LNCAP (cell line): ENCODE measurements around the gene CDCP1.

ENCODE experiments used
- TF ChIP-seq, protein P1 (sequence below): fragments of 450-650 bp; IDR thresholded peaks from 2 replicates; pipeline ENCODE4 v1.5.1; 2017; ENCODE audit warnings: mild to moderate bottlenecking

CDCP1 gene

DNA sequence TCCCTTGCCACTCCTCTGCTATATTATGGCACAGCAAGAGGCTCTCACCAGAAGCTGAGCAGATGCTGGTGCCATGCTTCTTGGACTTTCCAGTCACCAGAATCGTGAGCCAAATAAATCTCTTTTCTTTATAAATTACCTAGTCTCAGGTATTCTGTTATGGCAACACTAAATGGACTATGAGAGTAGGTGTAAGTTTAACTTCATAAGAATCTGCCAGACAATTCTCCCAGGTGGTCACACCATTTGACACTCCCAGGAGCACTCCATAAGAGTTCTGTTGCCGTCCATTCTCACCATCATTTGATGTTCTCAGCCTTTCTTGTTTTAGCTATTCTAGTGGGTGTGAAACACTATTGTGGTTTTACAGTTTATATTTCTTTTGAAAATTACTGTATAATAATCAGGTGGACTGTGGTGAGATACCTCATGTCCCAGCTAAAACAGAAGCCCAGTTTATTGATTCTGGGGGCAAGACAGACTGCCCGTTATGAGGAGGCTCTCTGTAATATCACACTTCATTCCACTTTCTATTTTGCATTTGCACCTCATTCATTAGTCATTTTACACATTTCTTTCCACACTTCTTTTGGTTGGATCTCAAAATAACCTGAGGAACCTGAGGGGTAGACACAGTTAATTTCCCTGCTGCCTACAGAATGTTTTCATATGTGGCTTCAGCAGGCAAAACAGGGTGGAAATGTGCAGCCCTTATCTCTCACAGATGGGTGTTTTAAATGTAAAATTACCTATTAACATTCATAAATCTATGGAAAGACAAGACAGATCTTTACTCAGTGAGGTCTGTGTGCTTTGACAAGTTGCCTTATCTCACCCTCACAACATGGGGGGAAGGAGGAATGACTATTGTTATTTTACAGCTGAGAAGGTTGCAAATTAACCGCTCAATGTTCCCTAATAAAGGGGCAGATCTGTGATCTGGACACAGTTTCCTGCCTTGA is 42.1 kb downstream of the CDCP1 start:
- TF ChIP-seq, protein P1, sequence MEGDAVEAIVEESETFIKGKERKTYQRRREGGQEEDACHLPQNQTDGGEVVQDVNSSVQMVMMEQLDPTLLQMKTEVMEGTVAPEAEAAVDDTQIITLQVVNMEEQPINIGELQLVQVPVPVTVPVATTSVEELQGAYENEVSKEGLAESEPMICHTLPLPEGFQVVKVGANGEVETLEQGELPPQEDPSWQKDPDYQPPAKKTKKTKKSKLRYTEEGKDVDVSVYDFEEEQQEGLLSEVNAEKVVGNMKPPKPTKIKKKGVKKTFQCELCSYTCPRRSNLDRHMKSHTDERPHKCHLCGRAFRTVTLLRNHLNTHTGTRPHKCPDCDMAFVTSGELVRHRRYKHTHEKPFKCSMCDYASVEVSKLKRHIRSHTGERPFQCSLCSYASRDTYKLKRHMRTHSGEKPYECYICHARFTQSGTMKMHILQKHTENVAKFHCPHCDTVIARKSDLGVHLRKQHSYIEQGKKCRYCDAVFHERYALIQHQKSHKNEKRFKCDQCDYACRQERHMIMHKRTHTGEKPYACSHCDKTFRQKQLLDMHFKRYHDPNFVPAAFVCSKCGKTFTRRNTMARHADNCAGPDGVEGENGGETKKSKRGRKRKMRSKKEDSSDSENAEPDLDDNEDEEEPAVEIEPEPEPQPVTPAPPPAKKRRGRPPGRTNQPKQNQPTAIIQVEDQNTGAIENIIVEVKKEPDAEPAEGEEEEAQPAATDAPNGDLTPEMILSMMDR, result no peak

DNA sequence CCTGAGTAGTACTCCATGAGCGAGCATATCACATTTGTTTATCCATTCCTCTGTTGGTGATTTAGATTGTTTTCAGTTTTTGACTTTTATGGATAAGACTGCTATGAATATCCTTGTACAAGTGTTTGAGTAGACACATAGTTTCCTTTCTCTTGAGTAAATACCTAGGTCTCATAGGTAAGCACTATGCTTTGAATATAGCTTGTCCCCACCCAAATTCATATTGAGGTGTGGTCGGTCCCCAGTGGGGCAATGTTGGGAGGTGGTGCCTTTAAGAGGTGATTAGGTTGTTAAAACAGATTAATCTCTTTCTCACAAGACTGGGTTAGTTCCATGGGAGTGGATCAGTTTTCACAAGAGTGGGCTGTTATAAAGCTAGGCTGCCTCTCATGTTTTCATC is 42.8 kb downstream of the CDCP1 start:
- TF ChIP-seq, protein P1, result no peak

DNA sequence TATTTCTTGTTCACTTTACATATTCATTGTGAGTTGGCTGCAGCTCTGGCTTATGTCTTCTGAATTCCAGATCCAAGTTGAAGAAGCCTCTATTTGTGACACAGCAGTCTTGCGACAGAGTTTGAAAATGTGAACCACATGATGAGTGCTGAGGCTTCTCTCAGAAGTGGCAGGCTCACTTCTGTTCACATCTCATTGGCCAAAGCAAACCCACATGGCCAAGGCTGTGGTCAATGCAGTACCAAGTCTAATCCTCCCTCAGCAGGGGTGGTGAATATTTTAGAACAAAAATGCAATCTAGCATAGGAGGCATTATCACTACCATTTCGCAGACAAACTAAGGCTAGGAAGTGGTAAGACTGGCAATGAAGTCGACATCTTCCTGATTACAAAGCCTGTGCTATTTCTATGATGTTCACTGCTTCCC is 45.2 kb downstream of the CDCP1 start:
- TF ChIP-seq, protein P1, result no peak

DNA sequence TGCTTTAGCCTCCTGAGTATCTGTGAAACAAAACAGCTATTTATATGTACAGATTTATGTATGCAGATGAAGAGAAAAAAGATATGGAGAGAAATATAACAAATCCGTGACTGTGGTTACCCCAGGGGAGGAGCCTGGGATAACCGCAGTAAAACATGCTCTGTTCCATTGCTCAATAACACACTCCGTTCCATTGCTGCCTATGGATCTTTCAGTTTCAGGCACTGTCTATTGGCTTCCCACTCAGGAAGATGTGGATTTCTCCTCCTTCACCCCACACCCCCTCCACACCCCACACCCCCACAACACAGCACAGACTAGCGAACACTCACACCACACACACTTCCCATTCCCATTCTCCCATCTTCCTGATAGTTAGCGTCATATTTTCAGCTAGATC is 47.9 kb downstream of the CDCP1 start:
- TF ChIP-seq, protein P1, result no peak

DNA sequence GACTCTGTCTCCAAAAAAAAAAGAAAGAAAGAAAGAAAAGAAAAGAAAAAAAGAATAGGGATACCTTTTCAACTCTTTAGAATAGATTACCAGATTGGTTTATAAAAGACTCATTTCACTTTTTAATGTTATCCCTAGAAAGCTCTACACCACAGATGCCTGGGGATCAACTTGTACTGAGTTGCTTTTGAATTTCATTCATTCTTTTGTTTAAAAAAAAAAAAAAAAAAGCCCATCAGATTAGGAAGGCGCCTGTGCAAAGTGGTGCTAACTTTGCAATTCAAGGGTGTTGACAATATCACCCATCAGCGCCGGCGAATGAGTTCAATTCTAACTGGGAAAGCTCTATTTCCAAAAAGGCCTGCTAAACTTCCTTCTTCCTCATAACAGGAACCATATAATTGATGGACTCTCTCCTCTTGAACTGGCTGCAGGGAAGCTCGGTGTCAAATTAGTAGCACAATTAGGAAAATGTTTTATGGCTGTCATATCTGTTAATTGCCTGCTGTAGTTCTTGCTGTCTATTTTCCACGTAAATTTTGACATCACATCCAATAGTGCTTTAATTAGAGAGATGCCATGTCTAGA is 48.8 kb downstream of the CDCP1 start:
- TF ChIP-seq, protein P1, result no peak

DNA sequence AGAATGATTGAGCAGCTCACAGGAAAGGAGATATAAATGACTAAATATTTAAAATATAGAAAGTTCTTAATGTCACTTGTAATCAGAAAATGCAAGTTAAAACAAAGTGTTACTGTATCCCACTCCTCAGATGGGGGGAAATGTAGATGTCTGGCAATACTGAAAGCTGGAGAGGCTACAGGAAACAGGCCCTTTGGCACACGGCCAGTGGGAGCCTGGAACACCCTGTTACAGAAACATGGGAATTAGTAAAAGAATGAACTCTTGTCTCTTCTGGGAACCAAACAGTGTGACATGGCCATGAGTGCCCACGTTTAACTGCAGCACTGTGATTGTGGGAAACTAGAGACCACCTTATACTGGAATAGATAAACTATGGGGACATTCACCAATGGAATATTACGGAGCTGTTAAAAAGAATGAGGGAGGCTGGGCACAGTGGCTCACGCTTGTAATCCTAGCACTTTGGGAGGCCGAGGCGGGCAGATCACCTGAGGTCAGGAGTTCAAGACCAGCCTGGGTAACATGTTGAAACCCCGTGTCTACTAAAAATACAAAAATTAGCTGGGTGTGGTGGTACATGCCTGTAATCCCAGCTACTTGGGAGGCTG is 50.2 kb downstream of the CDCP1 start:
- TF ChIP-seq, protein P1, result no peak

DNA sequence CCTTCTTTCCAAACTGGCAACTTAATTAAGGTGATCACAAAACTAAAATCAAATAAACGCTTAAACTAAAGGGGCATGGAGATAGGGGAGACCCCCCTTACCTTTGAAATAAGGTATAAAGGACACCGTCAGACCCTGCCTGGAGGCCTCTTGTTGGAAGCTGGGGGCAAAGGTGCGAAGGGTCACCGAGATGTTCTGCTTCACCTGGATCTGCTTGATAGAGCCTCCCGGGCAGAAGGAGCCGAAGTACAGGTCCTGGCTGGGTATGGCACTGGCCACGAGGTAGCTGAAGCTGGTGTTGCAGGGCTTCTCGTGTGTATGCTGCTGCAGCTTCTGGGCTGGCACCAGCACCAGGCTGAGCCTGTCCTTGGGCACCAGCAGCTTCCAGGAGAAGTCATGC is 53.0 kb downstream of the CDCP1 start:
- TF ChIP-seq, protein P1, result no peak
